Measurements from ENCODE around the gene CPN2.

The CPN2 gene

GRCh38 chr3:194348354-194348753, 2.8 kb downstream of the CPN2 start:
- H3K4me3 ChIP-seq (ENCODE audit: low read depth, low read length): no peak overlapping the region
- no peak for DNase-seq (ENCODE audit: low read depth)
- TF ChIP-seq CTCF (IDR thresholded peaks at IDR 0.05; ENCODE audit: low read depth, low read length, missing control alignments): no peak

DNA sequence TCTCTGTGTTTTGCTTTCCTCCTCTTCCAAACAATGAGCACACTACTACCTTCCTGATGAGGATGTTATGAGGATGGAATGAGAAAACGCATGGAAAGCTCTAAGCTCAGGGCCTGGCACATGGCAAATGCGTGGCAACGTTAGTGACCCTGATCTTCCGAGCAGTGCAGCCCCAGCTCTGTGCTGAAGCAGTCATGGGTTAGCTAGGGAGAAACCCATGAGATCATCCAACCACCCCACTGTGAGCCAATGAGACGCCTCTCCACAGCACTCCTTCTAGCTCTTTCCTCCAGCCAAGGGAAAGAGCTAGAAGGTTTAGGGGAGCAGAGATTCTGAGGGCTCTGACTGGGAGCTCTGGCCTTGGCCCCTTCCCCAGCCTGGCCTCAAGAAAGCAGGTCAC, 4.5 kb downstream of the CPN2 start:
- TF ChIP-seq CTCF (IDR thresholded peaks at IDR 0.05; ENCODE audit: low read depth, low read length, missing control alignments): no peak
- no peak for DNase-seq (ENCODE audit: low read depth)
- H3K4me3 ChIP-seq (ENCODE audit: low read depth, low read length): no peak overlapping the region

DNA sequence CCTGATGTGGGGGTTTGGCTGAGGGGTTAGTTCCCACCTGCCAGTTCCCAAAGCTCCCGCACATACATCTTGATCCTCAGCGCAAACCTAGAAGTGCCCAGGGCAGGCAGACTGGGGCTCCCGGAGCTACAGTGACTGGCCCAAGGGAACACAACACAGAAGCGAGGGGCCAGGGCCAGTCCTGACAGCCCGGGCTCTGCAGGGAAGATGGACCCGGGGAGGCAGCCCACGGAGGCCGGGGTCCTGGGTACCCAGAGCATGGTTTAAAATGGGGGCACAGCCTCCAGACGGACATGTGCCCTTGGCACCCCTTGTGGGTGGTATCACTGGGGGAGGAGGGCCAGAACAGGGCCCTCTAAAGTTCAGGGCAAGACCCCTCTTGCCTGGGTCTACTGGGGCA, 5.1 kb downstream of the CPN2 start:
- no peak for TF ChIP-seq CTCF (IDR thresholded peaks at IDR 0.05; ENCODE audit: low read depth, low read length, missing control alignments)

GRCh38 chr3:194344012-194344411, 7.1 kb downstream of the CPN2 start:
- peak; percentile 96 for TF ChIP-seq CTCF (IDR thresholded peaks at IDR 0.05; ENCODE audit: low read depth, low read length, missing control alignments)
- no peak overlapping the region for H3K4me3 ChIP-seq (ENCODE audit: low read depth, low read length)
- no peak for DNase-seq (ENCODE audit: low read depth)

More for the DNA sequence above, 5.1 kb downstream of the CPN2 start:
- H3K4me3 ChIP-seq (ENCODE audit: low read depth, low read length): no peak overlapping the region
- DNase-seq (ENCODE audit: low read depth): no peak

DNA sequence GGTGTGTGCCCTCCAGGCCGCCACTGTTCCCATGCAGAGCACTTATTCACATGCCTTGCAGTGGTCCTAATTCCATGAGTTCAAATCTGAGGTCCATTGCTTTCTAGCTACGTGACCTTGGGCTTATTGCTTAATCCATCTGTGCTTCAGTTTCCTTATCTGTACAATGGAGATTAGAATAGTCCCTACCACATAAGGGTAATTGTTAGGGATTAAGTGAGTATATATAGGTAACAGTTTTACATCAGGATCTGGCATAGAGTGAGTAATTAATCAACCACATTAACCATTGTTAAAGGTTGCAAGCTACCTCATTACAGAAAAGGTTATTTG, 7.6 kb downstream of the CPN2 start:
- no peak overlapping the region for H3K4me3 ChIP-seq (ENCODE audit: low read depth, low read length)
- no peak for DNase-seq (ENCODE audit: low read depth)
- no peak for TF ChIP-seq CTCF (IDR thresholded peaks at IDR 0.05; ENCODE audit: low read depth, low read length, missing control alignments)

DNA sequence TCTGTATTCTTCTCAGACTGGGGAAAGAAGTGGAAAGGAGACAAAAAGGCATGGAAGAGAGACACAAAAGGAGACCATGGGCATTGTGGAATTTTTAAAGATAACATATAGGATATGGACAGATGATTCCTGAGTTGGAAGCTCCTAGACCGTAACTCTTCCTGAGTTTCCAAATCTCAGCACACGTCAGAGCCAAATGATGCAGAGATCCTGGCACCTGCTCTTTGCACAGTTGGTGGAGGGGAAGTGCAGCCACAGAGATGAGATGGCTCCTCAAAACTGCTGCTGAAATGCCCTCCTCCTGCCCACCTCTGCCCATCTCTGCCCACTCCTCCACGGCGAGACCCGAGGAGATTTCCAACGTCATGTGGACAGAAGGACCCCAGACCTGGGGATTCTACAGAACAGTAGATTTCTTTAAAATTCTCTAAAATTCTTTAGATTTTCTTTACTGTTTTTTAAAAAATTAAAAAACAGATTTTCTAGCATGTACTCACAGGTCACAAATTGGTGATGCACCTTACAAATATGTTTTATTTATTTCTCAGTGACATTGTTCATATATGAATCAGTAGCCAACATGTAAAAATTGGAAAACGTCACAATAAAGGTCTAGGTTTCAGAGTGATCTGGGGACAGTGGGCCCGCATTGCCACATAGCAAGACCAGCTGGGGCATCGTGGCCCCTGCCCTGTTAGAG, 8.1 kb downstream of the CPN2 start:
- no peak overlapping the region for H3K4me3 ChIP-seq (ENCODE audit: low read depth, low read length)
- TF ChIP-seq CTCF (IDR thresholded peaks at IDR 0.05; ENCODE audit: low read depth, low read length, missing control alignments): no peak
- DNase-seq (ENCODE audit: low read depth): no peak

DNA sequence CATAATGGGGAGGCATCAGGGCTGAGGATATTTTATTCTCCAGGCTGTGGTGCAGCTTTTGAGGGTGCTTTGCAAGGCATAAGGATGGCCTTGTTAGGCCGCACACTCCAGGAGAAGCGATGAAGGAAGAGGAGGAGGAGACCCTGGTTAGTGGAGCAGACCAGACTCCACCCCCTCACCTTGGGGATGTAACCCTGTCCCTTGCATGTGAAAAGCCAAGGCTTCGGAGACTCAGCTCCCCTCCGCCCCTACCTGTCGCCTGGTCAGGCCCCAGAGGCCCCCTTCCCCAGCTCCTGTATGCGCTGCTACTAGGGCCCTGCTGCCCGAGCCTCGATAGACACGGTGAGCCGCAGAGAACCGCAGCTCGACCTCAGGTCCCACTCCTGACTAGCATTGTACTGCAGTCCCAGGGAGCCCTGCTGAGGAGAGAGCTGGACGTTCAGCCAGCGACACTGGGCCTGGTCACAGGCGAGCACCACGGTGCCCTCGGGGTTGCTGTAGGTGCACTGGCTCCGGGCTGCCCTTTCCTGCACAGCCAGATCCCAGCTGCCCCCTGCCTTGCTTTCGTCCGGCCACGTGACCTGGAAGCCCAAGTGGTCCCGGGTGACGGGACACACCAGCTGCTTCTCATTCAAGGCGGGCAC, 10.2 kb downstream of the CPN2 start:
- H3K4me3 ChIP-seq (ENCODE audit: low read depth, low read length): no peak overlapping the region
- no peak for DNase-seq (ENCODE audit: low read depth)
- no peak for TF ChIP-seq CTCF (IDR thresholded peaks at IDR 0.05; ENCODE audit: low read depth, low read length, missing control alignments)

Measured in GM12864 (cell line).